Activated naive CD8-positive, alpha-beta T cell (primary cell): ENCODE results near the gene CFAP53.

Source experiments
- H3K27ac Mint-ChIP-seq: one replicate; pipeline ENCODE4 v1.8.0; 2021; ENCODE audit warnings: mixed read lengths
- H3K27me3 Mint-ChIP-seq: one replicate; pipeline ENCODE4 v1.8.0; 2021; ENCODE audit warnings: mixed read lengths
- H3K36me3 Mint-ChIP-seq: one replicate; pipeline ENCODE4 v1.8.0; 2021; ENCODE audit warnings: mixed read lengths
- H3K4me1 Mint-ChIP-seq: one replicate; pipeline ENCODE4 v1.8.0; 2021; ENCODE audit warnings: low read depth, mixed read lengths
- H3K4me3 Mint-ChIP-seq: one replicate; pipeline ENCODE4 v1.8.0; 2021; ENCODE audit warnings: mild to moderate bottlenecking, mixed read lengths
- H3K9me3 Mint-ChIP-seq: one replicate; pipeline ENCODE4 v1.8.0; 2021; ENCODE audit warnings: low read depth, mixed read lengths

Gene CFAP53

GRCh38 chr18:50282521-50283335 lies 16.4 kb upstream of the CFAP53 start:
- Mint-ChIP-seq H3K36me3 (peaks cover 14% of the 10 kb centered on the region), H3K27me3 (no peaks in the 10 kb centered on the region)

GRCh38 chr18:50281972-50282520 lies 15.8 kb upstream of the CFAP53 start:
- Mint-ChIP-seq H3K4me1 (peaks cover 39% of the 10 kb centered on the region), H3K27me3 (no peaks in the 10 kb centered on the region), H3K4me3 (peak overlapping the region; percentile 98), H3K36me3 (peaks cover 12% of the 10 kb centered on the region), H3K9me3 (no peaks in the 10 kb centered on the region), H3K27ac (peak overlapping the region; percentile 96)

More at GRCh38 chr18:50282521-50283335, 16.4 kb upstream of the CFAP53 start:
- H3K4me1 Mint-ChIP-seq = peaks cover 43% of the 10 kb centered on the region
- H3K9me3 Mint-ChIP-seq = no peaks in the 10 kb centered on the region
- peak overlapping the region; percentile 51 for H3K4me3 Mint-ChIP-seq
- peak overlapping the region; percentile 13 for H3K27ac Mint-ChIP-seq

GRCh38 chr18:50281295-50281971 lies 15.1 kb upstream of the CFAP53 start, which contains the start of gene MBD1:
Gene MBD1 (minus strand): TSS chr18:50281523. CDS start chr18:50279992, 1,531 bp downstream.
- Mint-ChIP-seq H3K4me1 (peaks cover 33% of the 10 kb centered on the region), H3K36me3 (peaks cover 12% of the 10 kb centered on the region)

GRCh38 chr18:50280707-50281294 lies 14.5 kb upstream of the CFAP53 start:
- peak overlapping the region; percentile 98 for H3K4me3 Mint-ChIP-seq
- H3K27me3 Mint-ChIP-seq = no peaks in the 10 kb centered on the region
- no peaks in the 10 kb centered on the region for H3K9me3 Mint-ChIP-seq
- peak overlapping the region; percentile 96 for H3K27ac Mint-ChIP-seq
- peaks cover 29% of the 10 kb centered on the region for H3K4me1 Mint-ChIP-seq
- peaks cover 15% of the 10 kb centered on the region for H3K36me3 Mint-ChIP-seq

More at GRCh38 chr18:50281295-50281971, 15.1 kb upstream of the CFAP53 start, which contains the start of gene MBD1:
- Mint-ChIP-seq H3K4me3 (peak within 1 kb of the TSS; percentile 98), H3K27ac (peak within 1 kb of the TSS; percentile 96), H3K9me3 (no peaks in the 10 kb centered on the region), H3K27me3 (no peaks in the 10 kb centered on the region)

- peak overlapping the region; percentile 98 for H3K4me3 Mint-ChIP-seq
- H3K4me1 Mint-ChIP-seq = peaks cover 29% of the 10 kb centered on the region
Observed at GRCh38 chr18:50279752-50280151, 13.5 kb upstream of the CFAP53 start.

GRCh38 chr18:50277942-50278341 lies 11.6 kb upstream of the CFAP53 start:
- no peak overlapping the region for H3K4me3 Mint-ChIP-seq
- H3K4me1 Mint-ChIP-seq = peaks cover 29% of the 10 kb centered on the region
- no peaks in the 10 kb centered on the region for H3K9me3 Mint-ChIP-seq
- H3K36me3 Mint-ChIP-seq = peaks cover 5% of the 10 kb centered on the region
- no peaks in the 10 kb centered on the region for H3K27me3 Mint-ChIP-seq
- H3K27ac Mint-ChIP-seq = no peak overlapping the region

More at GRCh38 chr18:50279752-50280151, 13.5 kb upstream of the CFAP53 start:
- Mint-ChIP-seq H3K27me3 (no peaks in the 10 kb centered on the region), H3K27ac (peak overlapping the region; percentile 96), H3K36me3 (peaks cover 15% of the 10 kb centered on the region), H3K9me3 (no peaks in the 10 kb centered on the region)

- H3K36me3 Mint-ChIP-seq = peaks cover 3% of the 10 kb centered on the region
- no peaks in the 10 kb centered on the region for H3K27me3 Mint-ChIP-seq
- H3K27ac Mint-ChIP-seq = peak overlapping the region; percentile 22
- no peak overlapping the region for H3K4me3 Mint-ChIP-seq
- no peaks in the 10 kb centered on the region for H3K9me3 Mint-ChIP-seq
- H3K4me1 Mint-ChIP-seq = peaks cover 26% of the 10 kb centered on the region
Observed at GRCh38 chr18:50276452-50276851, 10.2 kb upstream of the CFAP53 start.

- Mint-ChIP-seq H3K9me3 (no peaks in the 10 kb centered on the region), H3K27me3 (no peaks in the 10 kb centered on the region), H3K4me1 (peaks cover 18% of the 10 kb centered on the region), H3K4me3 (no peak overlapping the region), H3K36me3 (peaks cover 3% of the 10 kb centered on the region), H3K27ac (peak overlapping the region; percentile 50)
Observed at GRCh38 chr18:50275503-50276036, 9.3 kb upstream of the CFAP53 start.

- peaks cover 12% of the 10 kb centered on the region for H3K4me1 Mint-ChIP-seq
- peaks cover 3% of the 10 kb centered on the region for H3K36me3 Mint-ChIP-seq
Observed at GRCh38 chr18:50274941-50275340, 8.6 kb upstream of the CFAP53 start.

GRCh38 chr18:50274044-50274442 lies 7.7 kb upstream of the CFAP53 start:
- Mint-ChIP-seq H3K27ac (no peak overlapping the region), H3K4me3 (no peak overlapping the region), H3K4me1 (peaks cover 8% of the 10 kb centered on the region), H3K27me3 (no peaks in the 10 kb centered on the region), H3K9me3 (no peaks in the 10 kb centered on the region), H3K36me3 (peaks cover 6% of the 10 kb centered on the region)

More at GRCh38 chr18:50274941-50275340, 8.6 kb upstream of the CFAP53 start:
- no peaks in the 10 kb centered on the region for H3K9me3 Mint-ChIP-seq
- H3K4me3 Mint-ChIP-seq = no peak overlapping the region
- no peak overlapping the region for H3K27ac Mint-ChIP-seq
- H3K27me3 Mint-ChIP-seq = no peaks in the 10 kb centered on the region

GRCh38 chr18:50273203-50274043 lies 7.1 kb upstream of the CFAP53 start:
- Mint-ChIP-seq H3K9me3 (no peaks in the 10 kb centered on the region), H3K4me1 (peaks cover 4% of the 10 kb centered on the region), H3K36me3 (peaks cover 6% of the 10 kb centered on the region), H3K27me3 (no peaks in the 10 kb centered on the region), H3K27ac (no peak overlapping the region), H3K4me3 (no peak overlapping the region)

GRCh38 chr18:50272568-50272967 lies 6.3 kb upstream of the CFAP53 start:
- peaks cover 4% of the 10 kb centered on the region for H3K4me1 Mint-ChIP-seq
- no peak overlapping the region for H3K4me3 Mint-ChIP-seq
- no peaks in the 10 kb centered on the region for H3K27me3 Mint-ChIP-seq
- no peaks in the 10 kb centered on the region for H3K9me3 Mint-ChIP-seq
- H3K36me3 Mint-ChIP-seq = peaks cover 6% of the 10 kb centered on the region
- no peak overlapping the region for H3K27ac Mint-ChIP-seq

- Mint-ChIP-seq H3K4me1 (peaks cover 20% of the 10 kb centered on the region), H3K4me3 (peak overlapping the region; percentile 89), H3K27me3 (no peaks in the 10 kb centered on the region), H3K36me3 (peaks cover 3% of the 10 kb centered on the region), H3K27ac (no peak overlapping the region), H3K9me3 (no peaks in the 10 kb centered on the region)
Observed at GRCh38 chr18:50268022-50268747, 1.9 kb upstream of the CFAP53 start.
